ENCODE data around the gene BRDT.
"Not testable (repeated sequence)": the region's sequence is repeated elsewhere in the genome, so short reads cannot be mapped to it uniquely, and the experiment has no call there.

BRDT gene

DNA sequence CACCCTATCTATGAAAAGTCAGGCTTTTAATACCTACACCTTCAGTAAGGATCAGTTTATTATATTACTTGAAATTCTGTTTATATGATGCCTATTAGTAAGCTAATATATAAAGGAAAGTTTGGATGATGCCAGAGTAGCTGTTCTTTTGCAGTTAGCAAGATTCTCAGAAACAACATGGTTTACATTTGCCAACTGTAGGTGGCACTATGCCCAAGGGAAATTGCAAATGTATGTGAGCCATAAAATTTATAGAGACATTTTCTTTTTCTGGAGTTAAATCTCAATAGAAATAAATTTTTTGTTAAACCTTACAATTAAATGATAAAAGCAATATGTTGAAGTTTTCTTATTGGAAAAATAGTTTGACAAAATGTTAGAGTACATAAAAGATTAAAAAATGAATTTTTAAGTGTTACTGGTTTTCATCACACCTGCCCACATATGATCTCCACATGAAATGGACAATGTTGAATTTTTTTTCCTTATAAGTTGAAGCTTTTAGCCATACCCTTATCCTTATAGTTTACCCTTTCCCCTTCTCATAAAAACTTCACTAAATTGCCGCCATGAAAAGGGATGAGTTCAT lies 48.5 kb downstream of the BRDT start:
- DNase-seq = peak; percentile 40

- no peak for DNase-seq
These were observed 54.9 kb downstream of the BRDT start for GRCh38 chr1:92004129-92004528.

GRCh38 chr1:92013923-92014322 lies 64.7 kb downstream of the BRDT start:
- no peak for DNase-seq

DNA sequence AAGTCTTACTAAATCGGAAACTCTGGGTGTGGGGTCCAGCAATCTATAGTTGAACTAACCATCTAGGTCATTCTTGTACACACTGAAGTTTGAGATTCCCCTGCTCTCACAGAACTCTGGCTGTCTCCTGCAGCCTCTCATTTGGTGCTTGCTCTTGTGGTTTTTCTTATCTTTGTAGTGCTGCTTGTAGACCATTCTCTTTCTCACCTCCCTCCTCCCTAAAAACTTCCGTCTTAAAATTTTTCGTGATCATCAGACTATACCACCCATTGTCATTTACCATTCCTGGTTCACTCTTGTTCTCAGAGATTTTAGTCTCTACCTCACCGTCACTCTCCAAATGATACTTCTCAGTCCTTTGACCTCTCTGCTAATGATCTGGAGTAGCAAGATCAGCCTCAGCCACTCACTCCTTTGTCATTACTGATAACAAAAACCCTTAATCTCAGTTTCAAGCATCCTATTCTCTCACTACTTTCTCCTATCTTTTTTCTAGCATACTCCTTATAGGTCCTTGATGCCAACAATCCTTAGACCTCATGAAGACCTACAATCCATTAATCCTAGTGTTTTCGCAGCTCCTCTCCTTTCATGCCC lies 67.6 kb downstream of the BRDT start:
- no peak for DNase-seq

DNA sequence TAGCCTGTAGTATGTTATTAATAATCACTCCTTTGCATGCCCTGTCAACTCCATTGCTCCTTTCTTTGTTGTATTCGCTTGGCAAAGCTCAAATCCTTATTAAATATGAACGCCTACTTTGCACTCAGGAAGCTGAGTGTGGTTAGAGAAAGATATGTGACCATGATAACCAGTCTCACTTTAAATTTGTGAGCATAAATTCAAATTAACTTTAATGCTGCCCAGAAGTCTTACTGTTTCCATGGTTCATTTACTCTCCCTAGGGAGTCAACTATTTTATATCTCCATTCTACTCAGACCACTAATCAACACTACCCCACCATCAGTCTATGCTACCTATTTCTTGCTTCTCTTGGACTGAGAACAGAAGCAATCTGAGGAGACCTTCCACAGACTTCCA lies 68.5 kb downstream of the BRDT start:
- DNase-seq = no peak

DNA sequence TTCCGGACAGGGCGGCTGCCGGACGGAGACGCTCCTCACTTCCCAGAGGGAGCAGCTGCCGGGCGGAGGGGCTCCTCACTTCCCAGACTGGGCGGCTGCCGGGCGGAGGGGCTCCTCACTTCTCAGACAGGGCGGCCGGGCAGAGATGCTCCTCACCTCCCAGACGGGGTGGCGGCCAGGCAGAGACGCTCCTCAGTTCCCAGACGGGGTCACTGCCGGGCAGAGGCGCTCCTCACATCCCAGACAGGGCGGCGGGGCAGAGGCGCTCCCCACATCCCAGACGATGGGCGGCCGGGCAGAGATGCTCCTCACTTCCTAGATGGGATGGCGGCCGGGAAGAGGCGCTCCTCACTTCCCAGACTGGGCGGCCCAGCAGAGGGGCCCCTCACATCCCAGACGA lies 76.8 kb downstream of the BRDT start:
- DNase-seq = not testable (repeated sequence)

- no peak for DNase-seq
These were observed 77.6 kb downstream of the BRDT start for GRCh38 chr1:92026806-92027205.

DNA sequence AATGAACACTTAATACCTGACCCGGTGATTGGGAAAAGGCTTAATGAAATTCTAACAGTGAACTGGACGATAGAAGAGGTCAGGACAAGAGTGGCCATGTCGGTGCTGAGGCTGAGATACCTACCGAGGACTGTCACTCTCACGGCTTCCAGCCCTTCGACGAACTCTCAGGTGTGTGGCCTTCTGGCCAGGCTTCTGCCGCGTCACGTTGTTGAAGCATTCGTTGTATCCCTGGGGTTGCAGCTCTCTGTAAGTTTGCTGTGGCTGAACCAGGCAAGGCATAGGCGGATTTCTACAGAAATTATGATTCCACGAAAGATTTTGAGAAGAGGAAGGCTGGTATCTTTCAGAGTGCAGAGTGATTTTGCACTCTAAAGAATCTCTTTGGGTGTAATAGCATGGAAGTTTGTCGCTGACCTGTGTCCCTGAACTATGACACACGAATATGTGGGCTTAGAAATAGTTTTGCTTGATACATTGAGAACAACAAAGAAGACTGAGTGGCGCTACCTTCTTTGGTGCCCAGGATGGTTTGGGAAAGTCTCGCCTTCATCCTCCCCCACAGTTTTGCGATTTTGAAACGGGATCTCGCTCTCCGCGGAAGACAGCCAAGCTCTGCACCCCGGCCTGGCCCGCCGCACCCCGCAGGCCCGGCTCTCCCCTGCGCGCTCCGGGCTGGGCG lies 80.2 kb downstream of the BRDT start:
- peak; percentile 19 for DNase-seq

DNA sequence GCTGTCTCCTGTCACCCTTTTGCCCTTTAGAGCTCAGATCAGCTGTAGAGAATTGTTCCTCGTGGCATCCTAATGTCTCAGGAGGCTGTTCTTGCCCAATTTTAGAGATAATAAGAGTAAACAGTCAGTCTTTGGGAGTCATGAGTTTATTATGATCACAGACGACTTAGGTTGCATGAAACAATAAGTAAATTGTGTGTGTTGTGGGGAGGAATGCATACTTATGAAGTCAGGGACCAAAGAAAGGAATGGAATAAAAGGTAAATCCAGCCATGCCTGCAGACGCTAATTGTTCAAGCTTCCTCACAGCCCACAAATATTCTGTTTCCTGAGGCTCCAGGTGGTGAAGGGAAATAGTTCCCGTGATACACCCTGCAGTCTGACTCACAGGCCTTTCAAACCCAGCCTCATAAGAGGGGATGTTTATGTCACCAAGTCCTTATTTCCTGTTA lies 81.5 kb downstream of the BRDT start:
- DNase-seq = no peak

DNA sequence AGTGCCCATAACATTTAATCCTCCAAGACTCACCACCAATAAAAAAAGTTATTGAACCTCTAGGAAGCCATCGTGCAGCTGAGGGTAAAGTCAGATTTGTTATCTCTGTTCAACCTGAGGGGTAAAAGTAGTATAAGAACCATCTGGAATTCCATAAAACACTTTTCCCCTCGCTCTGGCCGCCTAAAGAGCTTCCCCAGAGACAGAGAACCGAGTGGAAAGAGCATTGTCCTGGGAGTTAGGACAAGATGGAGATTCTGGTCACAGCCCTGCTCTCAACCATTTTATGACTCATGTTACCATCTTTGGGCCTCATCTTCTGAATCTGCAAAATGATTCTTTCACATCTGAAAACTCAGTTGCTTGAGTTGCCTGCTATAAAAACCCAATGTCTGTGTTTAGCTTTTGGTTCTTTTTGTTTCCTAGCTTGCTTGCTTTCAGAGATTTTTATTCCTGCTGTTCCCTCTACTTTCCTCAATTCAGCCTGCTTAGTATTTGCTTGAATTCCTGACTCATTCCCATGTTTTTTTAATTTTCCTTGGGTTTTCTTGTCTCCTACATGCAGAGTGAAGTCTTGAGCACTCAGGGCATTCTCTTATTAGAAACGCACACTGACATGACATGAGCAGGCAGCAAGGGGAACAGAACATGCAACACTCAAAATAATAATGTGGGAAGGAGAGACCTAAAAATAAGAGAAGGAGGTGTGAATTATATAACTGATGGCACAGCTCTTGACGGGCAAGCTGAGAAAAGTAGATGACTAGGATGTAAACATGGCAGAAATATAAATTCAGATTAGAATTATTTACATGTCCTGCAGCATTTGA lies 82.3 kb downstream of the BRDT start:
- no peak for DNase-seq

- no peak for DNase-seq
These were observed 88.2 kb downstream of the BRDT start for GRCh38 chr1:92037400-92037799.

- DNase-seq = no peak
These were observed 89.6 kb downstream of the BRDT start for GRCh38 chr1:92038695-92039346.

GRCh38 chr1:92040971-92041370 lies 91.8 kb downstream of the BRDT start:
- DNase-seq = no peak

DNA sequence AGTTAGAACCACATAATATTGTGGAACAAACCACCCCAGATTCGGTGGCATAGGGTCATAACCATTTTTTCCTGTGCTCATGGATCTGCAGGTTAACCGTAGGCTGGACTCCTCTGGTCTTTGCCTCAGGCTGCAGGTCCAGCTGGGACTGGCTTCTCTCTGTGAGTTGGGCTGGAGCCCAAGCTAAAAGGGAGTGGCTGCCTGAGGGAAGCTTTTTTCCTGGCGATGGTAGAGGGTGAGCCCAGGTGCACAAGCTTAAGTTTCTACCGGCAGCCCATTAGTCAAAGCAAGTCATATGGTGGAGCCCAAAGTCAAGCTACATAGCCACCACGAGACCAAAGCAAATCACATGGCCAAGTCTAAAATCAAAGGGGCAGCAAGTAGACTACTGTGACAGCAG lies 94.4 kb downstream of the BRDT start:
- no peak for DNase-seq

GRCh38 chr1:92045766-92046495 lies 96.7 kb downstream of the BRDT start:
- DNase-seq = no peak

DNA sequence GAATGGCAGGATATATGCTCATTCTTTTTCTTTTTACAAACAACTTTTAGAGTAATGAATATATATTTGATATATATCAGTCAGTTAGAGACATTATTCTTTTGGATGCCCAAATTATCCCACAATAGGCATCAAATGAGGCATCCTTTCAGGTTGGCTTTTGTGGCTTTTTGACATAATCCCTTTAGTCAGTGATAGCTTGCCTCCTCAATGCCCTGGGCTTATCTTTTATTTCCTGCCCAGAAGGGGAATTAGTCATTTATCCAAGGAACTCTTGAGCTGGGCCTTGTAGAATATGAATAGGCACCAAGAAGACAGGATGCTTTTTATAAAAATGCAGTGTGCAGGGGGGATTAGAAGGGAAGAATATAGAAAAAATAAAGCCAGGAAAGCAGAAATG lies 102.7 kb downstream of the BRDT start:
- DNase-seq = no peak
